ENCODE results near the gene STX8. TPM values are rescaled to one million over a fixed set of nuclear protein-coding genes. Genes with fewer than 3 reads are reported as not detected.
"Not testable (repeated sequence)": the region's sequence is repeated elsewhere in the genome, so short reads cannot be mapped to it uniquely, and the experiment has no call there.

The STX8 gene
- total RNA-seq, 1 donor from 2014 or later, result 50.6 TPM

- Mint-ChIP-seq H3K4me3 (ENCODE audit: unreplicated experiment) (no peak overlapping the region), H3K9me3 (ENCODE audit: low read depth) (peaks cover 6% of the 10 kb centered on the region), H3K4me1 (ENCODE audit: low read depth) (no peaks in the 10 kb centered on the region), H3K36me3 (ENCODE audit: low read depth) (no peaks in the 10 kb centered on the region), H3K27me3 (ENCODE audit: low read depth) (peaks cover 25% of the 10 kb centered on the region), H3K27ac (ENCODE audit: unreplicated experiment) (no peak overlapping the region)
- DNase-seq (ENCODE audit: low spot score), result no peak
- TF ChIP-seq CTCF (IDR thresholded peaks at IDR 0.05), result no peak
Measured at GRCh38 chr17:9606453-9606852, 30.8 kb upstream of the STX8 start.

- DNase-seq (ENCODE audit: low spot score); H3K4me1 Mint-ChIP-seq (ENCODE audit: low read depth); H3K27ac Mint-ChIP-seq (ENCODE audit: unreplicated experiment); H3K4me3 Mint-ChIP-seq (ENCODE audit: unreplicated experiment); H3K36me3 Mint-ChIP-seq (ENCODE audit: low read depth); H3K9me3 Mint-ChIP-seq (ENCODE audit: low read depth): not testable (repeated sequence)
- peaks cover 17% of the 10 kb centered on the region for H3K27me3 Mint-ChIP-seq (ENCODE audit: low read depth)
Measured at GRCh38 chr17:9604583-9604982, 29.0 kb upstream of the STX8 start.

DNA sequence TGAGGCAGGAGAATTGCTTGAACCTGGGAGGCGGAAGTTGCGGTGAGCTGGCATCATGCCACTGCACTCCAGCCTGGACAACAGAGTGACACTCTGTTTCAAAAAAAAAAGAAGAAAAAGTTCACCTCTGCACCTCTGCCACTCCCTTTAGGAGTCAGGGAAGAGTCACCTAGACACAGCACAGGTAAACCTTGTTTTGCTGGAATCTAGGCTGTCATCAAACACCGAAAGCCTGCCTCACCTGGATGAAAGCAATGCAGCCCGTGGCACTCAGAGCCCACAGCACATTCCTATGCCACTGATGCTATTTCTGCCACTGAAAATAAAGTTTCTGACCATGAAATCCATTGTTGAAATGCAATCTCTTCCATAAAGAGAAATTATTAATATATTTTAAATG lies 23.0 kb upstream of the STX8 start:
- no peaks in the 10 kb centered on the region for H3K36me3 Mint-ChIP-seq (ENCODE audit: low read depth)
- H3K27me3 Mint-ChIP-seq (ENCODE audit: low read depth), result peaks cover 17% of the 10 kb centered on the region
- no peak for TF ChIP-seq CTCF (IDR thresholded peaks at IDR 0.05)
- no peaks in the 10 kb centered on the region for H3K4me1 Mint-ChIP-seq (ENCODE audit: low read depth)
- no peak overlapping the region for H3K4me3 Mint-ChIP-seq (ENCODE audit: unreplicated experiment)
- DNase-seq (ENCODE audit: low spot score), result no peak
- no peak overlapping the region for H3K27ac Mint-ChIP-seq (ENCODE audit: unreplicated experiment)
- H3K9me3 Mint-ChIP-seq (ENCODE audit: low read depth), result no peaks in the 10 kb centered on the region

DNA sequence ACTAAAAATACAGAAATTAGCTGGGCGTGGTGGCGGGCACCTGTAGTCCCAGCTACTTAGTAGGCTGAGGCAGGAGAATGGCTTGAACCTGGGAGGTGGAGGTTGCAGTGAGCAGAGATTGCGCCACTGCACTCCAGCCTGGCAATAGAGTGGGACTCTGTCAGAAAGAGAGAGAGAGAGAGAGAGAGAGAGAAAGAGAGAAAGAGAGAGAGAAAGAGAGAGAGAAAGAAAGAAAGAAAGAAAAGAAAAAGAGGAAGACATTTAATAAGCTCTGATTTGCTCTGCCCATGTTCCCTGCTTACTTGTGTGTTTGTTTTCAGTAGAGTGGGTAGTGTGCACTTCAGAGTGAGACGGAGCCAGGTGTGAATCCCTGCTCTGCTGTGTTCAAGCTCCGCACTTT lies 22.0 kb upstream of the STX8 start:
- not testable (repeated sequence) for H3K4me1 Mint-ChIP-seq (ENCODE audit: low read depth); H3K27ac Mint-ChIP-seq (ENCODE audit: unreplicated experiment); H3K9me3 Mint-ChIP-seq (ENCODE audit: low read depth)

DNA sequence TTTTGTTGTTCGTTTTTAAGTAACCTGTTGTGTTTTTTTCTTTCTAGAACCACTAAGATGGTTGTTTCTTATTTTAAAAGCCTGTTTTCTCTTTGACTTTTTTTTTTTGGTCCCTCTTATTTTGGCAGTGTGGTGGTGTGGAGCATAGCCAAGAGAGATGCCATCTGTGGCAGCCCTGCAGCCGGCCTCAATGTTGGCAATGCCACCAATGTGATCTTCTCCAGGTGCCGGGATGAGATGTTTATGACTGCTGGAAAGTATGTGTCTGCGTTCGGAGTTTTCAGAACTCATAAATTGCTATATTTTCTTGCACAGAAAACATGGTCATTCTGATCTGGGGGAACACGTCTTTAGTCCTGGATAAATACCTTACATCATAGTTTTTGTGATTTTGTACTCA lies 18.4 kb upstream of the STX8 start:
- Mint-ChIP-seq H3K27ac (ENCODE audit: unreplicated experiment) (no peak overlapping the region), H3K9me3 (ENCODE audit: low read depth) (no peaks in the 10 kb centered on the region), H3K4me3 (ENCODE audit: unreplicated experiment) (no peak overlapping the region), H3K36me3 (ENCODE audit: low read depth) (no peaks in the 10 kb centered on the region), H3K27me3 (ENCODE audit: low read depth) (peaks cover 15% of the 10 kb centered on the region), H3K4me1 (ENCODE audit: low read depth) (no peaks in the 10 kb centered on the region)
- no peak for DNase-seq (ENCODE audit: low spot score)
- TF ChIP-seq CTCF (IDR thresholded peaks at IDR 0.05), result no peak

More for the DNA sequence above, 22.0 kb upstream of the STX8 start:
- DNase-seq (ENCODE audit: low spot score); H3K4me3 Mint-ChIP-seq (ENCODE audit: unreplicated experiment); H3K36me3 Mint-ChIP-seq (ENCODE audit: low read depth): not testable (repeated sequence)
- peaks cover 15% of the 10 kb centered on the region for H3K27me3 Mint-ChIP-seq (ENCODE audit: low read depth)

- no peaks in the 10 kb centered on the region for H3K4me1 Mint-ChIP-seq (ENCODE audit: low read depth)
- TF ChIP-seq CTCF (IDR thresholded peaks at IDR 0.05), result no peak
- DNase-seq (ENCODE audit: low spot score), result no peak
- no peaks in the 10 kb centered on the region for H3K27me3 Mint-ChIP-seq (ENCODE audit: low read depth)
- H3K9me3 Mint-ChIP-seq (ENCODE audit: low read depth), result peaks cover 3% of the 10 kb centered on the region
- no peak overlapping the region for H3K4me3 Mint-ChIP-seq (ENCODE audit: unreplicated experiment)
- H3K36me3 Mint-ChIP-seq (ENCODE audit: low read depth), result no peaks in the 10 kb centered on the region
- no peak overlapping the region for H3K27ac Mint-ChIP-seq (ENCODE audit: unreplicated experiment)
Measured at GRCh38 chr17:9587969-9588656, 12.5 kb upstream of the STX8 start.
